ENCODE data around the gene METRN. TPM values are rescaled to one million over a fixed set of nuclear protein-coding genes. Genes with fewer than 3 reads are reported as not detected.
A peak's percentile ranks its signal among the peaks of the same experiment; 100 is the strongest.

The METRN gene
- total RNA-seq, 1 experiment from 2014 or later = 69.5 TPM

DNA sequence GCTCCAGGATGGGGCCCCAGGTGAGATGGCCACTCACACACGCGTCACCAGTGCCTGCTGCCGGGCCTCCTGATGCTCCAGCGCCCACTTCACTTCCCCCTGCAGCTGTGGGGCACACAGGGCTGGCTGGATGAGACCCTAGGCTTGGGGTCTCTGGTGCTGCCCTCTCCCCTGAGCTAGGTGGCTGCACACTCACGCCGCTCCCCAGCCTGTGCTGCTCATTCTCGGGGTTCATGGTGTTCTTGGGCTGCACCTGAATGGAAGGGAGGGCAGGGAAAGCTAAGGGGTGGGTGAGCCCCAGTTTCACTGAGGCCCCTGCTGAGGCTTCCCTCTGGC is 10.1 kb downstream of the METRN start:
- Mint-ChIP-seq H3K27ac (ENCODE audit: low read depth, unreplicated experiment) (no peak overlapping the region), H3K9me3 (ENCODE audit: unreplicated experiment) (no peaks in the 10 kb centered on the region), H3K27me3 (ENCODE audit: insufficient read depth, unreplicated experiment) (no peaks in the 10 kb centered on the region), H3K36me3 (ENCODE audit: insufficient read depth, unreplicated experiment) (peaks cover 38% of the 10 kb centered on the region), H3K4me3 (ENCODE audit: unreplicated experiment) (no peak overlapping the region), H3K4me1 (ENCODE audit: insufficient read depth, unreplicated experiment) (no peaks in the 10 kb centered on the region)
- ChIA-PET CTCF (interaction anchor here (0.8 to 2.3 kb wide), 4 partner anchors 13 to 378 kb away, joined by 3 to 9 read pairs (median 5); no protein-coding TSS in a partner anchor), POLR2A (interaction anchor here (1.2 to 9.6 kb wide), 7 partner anchors 11 to 89 kb away, joined by 3 to 124 read pairs (median 6); partner anchors contain the start of genes CIAO3, METRN, METTL26 and STUB1)
- TF ChIP-seq, protein P1, sequence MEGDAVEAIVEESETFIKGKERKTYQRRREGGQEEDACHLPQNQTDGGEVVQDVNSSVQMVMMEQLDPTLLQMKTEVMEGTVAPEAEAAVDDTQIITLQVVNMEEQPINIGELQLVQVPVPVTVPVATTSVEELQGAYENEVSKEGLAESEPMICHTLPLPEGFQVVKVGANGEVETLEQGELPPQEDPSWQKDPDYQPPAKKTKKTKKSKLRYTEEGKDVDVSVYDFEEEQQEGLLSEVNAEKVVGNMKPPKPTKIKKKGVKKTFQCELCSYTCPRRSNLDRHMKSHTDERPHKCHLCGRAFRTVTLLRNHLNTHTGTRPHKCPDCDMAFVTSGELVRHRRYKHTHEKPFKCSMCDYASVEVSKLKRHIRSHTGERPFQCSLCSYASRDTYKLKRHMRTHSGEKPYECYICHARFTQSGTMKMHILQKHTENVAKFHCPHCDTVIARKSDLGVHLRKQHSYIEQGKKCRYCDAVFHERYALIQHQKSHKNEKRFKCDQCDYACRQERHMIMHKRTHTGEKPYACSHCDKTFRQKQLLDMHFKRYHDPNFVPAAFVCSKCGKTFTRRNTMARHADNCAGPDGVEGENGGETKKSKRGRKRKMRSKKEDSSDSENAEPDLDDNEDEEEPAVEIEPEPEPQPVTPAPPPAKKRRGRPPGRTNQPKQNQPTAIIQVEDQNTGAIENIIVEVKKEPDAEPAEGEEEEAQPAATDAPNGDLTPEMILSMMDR (IDR thresholded peaks at IDR 0.05; ENCODE audit: unreplicated experiment) = no peak
- DNase-seq (ENCODE audit: unreplicated experiment) = no peak
- intact Hi-C loops (cut with micrococcal nuclease) = loop anchor here (5.0 kb wide), 1 partner anchor 62 kb away; the partner anchor contains the start of genes CHTF18 and RPUSD1
- no TSS peak for BruUV-seq (replicated peaks)

DNA sequence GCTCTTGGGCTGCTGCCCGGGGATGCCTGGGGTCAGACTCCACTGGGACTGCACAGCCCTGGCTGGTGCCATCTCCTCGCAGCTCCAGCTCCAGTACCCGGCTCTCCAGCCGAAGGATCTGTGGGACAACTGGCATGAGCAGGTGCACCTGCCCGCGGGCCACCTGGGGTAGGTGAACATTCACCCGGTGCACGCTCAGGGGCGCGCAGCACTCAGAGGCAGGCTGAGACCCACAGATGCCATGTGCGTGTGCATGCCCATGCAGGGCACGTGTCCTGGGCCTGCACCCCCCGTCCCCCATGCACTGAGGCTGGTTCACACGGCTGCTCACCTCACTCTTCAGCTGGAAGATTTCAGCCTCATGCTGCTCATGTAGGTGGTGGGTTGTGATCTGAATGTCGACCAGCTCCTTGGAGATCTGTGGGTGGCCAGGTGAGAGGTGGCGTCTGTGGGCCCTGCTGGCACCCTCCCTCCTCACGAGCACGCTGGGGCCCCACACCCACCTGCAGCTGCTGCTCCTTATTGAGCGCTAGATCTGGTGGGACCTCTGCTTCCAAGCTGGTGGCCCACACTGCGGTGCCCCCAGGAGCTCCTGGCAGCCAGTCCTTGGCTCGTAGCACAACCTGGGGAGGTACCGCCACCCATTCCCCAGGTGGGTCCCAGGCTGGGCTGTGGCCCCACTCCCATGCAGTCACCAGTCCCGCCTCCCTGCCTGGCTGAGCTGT is 10.7 kb downstream of the METRN start:
- TF ChIP-seq, protein P1 (IDR thresholded peaks at IDR 0.05; ENCODE audit: unreplicated experiment) = no peak
- Mint-ChIP-seq H3K27me3 (ENCODE audit: insufficient read depth, unreplicated experiment) (no peaks in the 10 kb centered on the region), H3K9me3 (ENCODE audit: unreplicated experiment) (no peaks in the 10 kb centered on the region), H3K36me3 (ENCODE audit: insufficient read depth, unreplicated experiment) (peaks cover 37% of the 10 kb centered on the region), H3K4me3 (ENCODE audit: unreplicated experiment) (peak overlapping the region; percentile 65), H3K27ac (ENCODE audit: low read depth, unreplicated experiment) (no peak overlapping the region), H3K4me1 (ENCODE audit: insufficient read depth, unreplicated experiment) (no peaks in the 10 kb centered on the region)
- no peak for DNase-seq (ENCODE audit: unreplicated experiment)
- POLR2A ChIA-PET = interaction anchor here (0.5 to 9.6 kb wide), 14 partner anchors 12 to 89 kb away, joined by 3 to 124 read pairs (median 4); partner anchors contain the start of genes CIAO3, METRN, METTL26 and MSLN
- intact Hi-C loops (cut with micrococcal nuclease) = loop anchor here (5.0 kb wide), 1 partner anchor 62 kb away; the partner anchor contains the start of genes CHTF18 and RPUSD1
- CTCF ChIA-PET = interaction anchor here (0.6 to 2.3 kb wide), 9 partner anchors 10 to 377 kb away, joined by 3 to 9 read pairs (median 3); no protein-coding TSS in a partner anchor
- BruUV-seq (replicated peaks) = no TSS peak

DNA sequence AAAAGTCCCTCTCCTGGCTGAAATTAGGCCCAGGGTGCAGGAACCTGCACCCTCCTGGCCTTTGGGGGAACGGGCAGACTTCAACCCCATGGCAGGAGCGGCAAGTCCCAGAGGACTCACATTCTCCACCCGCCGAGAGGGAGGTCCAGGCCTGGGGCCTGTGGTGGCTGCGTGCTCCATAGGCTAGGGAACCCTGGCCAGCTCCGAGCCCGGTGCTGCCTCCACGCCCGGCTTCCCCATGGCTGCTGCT is 11.2 kb downstream of the METRN start:
- intact Hi-C loops (cut with micrococcal nuclease) = loop anchor here (5.0 kb wide), 1 partner anchor 61 kb away; the partner anchor contains the start of genes CHTF18 and RPUSD1
- DNase-seq (ENCODE audit: unreplicated experiment) = no peak
- TF ChIP-seq, protein P1 (IDR thresholded peaks at IDR 0.05; ENCODE audit: unreplicated experiment) = no peak
- H3K27ac Mint-ChIP-seq (ENCODE audit: low read depth, unreplicated experiment) = no peak overlapping the region
- H3K36me3 Mint-ChIP-seq (ENCODE audit: insufficient read depth, unreplicated experiment) = peaks cover 37% of the 10 kb centered on the region
- no peaks in the 10 kb centered on the region for H3K9me3 Mint-ChIP-seq (ENCODE audit: unreplicated experiment)
- ChIA-PET CTCF (interaction anchor here (0.6 to 1.6 kb wide), 6 partner anchors 10 to 1704 kb away, joined by 3 to 5 read pairs (median 3); no protein-coding TSS in a partner anchor), POLR2A (interaction anchor here (0.5 to 9.6 kb wide), 14 partner anchors 11 to 78 kb away, joined by 3 to 124 read pairs (median 4); partner anchors contain the start of genes CIAO3, METRN, MSLN and STUB1)
- H3K4me3 Mint-ChIP-seq (ENCODE audit: unreplicated experiment) = peak overlapping the region; percentile 65
- BruUV-seq (replicated peaks) = no TSS peak
- H3K27me3 Mint-ChIP-seq (ENCODE audit: insufficient read depth, unreplicated experiment) = no peaks in the 10 kb centered on the region
- no peaks in the 10 kb centered on the region for H3K4me1 Mint-ChIP-seq (ENCODE audit: insufficient read depth, unreplicated experiment)
